GM18867 (cell line): Measurements from ENCODE around the gene ZMYM2.

Experiments
- ATAC-seq: cut with Tn5 transposase; IDR thresholded peaks from one replicate; pipeline ENCODE4 v1.9.1; 2021; ENCODE audit warnings: mild to moderate bottlenecking, moderate library complexity; ENCODE audit not compliant: unreplicated experiment

The ZMYM2 gene

GRCh38 chr13:20131057-20131832 lies 172.7 kb downstream of the ZMYM2 start:
- no peak for ATAC-seq

- no peak for ATAC-seq
These were observed 173.6 kb downstream of the ZMYM2 start for GRCh38 chr13:20132052-20132634.

GRCh38 chr13:20134732-20135131 lies 176.2 kb downstream of the ZMYM2 start:
- no peak for ATAC-seq

GRCh38 chr13:20136781-20137703 lies 178.5 kb downstream of the ZMYM2 start:
- ATAC-seq, result no peak

- ATAC-seq, result no peak
These were observed 179.3 kb downstream of the ZMYM2 start for GRCh38 chr13:20137875-20138274.

GRCh38 chr13:20140487-20140886 lies 182.0 kb downstream of the ZMYM2 start:
- ATAC-seq, result no peak
